GM11168 (cell line): ENCODE results near the gene RBFOX2.

Experiments
- in situ Hi-C: fragments of 300-500 bp; cut with MboI; formaldehyde crosslinking; loops from one replicate; pipeline ENCODE4 v1.12.0; 2022; ENCODE audit warnings: low sequenced_read_pairs; ENCODE audit not compliant: unreplicated experiment

Gene RBFOX2

DNA sequence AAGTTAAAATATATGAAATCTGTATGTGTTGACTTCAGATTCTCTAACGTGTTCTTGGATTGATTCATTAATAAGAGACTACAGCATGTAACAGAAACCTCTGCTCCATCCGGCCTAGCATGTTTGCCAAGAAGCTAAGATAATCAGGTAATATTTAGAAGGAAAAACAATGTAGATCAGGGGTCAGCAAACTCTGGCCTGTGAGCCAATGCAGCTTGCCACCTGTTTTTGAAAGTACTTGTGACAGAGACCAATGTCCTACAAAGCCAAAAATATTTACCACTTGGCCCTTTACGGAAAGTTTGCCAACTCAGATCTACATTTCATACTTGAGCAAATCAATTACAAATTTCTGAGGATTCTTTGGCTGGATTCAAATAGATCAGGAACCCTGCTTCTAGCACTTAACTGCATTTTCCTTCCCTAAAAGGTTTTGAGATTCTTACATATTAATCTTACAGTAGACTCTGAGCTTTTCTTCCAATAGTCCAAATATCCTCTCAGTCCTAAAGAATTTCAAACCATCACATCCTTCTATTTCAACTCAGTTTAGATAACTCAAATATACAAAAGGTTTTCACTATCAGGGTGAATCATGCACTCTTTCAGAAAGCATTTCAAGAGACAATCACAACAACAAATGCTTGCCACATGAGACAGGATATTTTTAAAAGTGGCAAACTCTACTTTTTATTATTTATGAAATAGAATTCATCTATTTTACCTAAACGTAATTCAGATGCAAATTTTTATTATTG is 281.5 kb downstream of the RBFOX2 start:
- in situ Hi-C loops, result no loop called here

DNA sequence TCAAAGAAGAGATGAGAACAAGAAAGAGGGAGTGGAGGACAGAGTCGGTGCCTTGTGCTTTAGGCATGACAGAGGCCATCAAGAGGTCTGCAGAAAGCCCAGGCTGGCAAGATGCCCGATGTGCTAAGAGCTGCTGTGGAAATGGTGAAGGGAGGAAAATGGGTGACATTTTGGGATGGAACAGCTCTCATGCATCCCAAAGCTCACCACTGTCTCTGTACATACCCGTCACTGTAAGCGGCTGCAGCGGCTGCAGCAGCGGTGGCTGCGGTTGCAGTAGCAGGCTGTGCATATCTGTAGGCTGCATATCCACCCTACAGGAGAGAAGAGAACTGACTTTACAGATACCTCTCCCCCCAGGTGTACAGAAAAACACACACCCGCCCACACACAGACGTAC is 282.4 kb downstream of the RBFOX2 start:
- in situ Hi-C loops, result no loop called here

DNA sequence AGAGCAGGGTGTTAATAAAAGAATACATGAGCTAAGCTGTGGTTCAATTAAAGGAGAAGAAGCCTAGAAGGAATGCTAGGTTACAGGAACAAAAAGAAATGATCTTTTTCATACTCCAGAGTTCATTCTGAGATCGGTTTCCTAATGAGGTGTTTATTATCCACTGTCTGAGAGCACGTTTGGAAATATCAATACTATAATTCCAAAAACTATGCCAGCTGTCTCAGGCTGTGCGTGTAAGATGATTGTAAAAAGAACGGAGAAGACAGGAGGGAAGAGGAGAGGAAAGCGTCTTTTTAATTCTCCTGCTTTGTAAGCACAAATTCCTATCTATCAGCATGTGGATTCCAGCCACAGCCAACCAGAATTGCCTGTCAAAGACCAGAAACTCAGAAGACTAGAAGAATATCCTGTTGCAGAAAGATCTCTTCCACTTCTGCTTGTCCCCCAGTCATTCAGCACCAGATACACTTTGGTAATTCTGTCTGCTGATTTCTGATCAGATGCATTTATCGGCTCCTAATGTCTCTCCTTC is 285.2 kb downstream of the RBFOX2 start:
- in situ Hi-C loops, result no loop called here

DNA sequence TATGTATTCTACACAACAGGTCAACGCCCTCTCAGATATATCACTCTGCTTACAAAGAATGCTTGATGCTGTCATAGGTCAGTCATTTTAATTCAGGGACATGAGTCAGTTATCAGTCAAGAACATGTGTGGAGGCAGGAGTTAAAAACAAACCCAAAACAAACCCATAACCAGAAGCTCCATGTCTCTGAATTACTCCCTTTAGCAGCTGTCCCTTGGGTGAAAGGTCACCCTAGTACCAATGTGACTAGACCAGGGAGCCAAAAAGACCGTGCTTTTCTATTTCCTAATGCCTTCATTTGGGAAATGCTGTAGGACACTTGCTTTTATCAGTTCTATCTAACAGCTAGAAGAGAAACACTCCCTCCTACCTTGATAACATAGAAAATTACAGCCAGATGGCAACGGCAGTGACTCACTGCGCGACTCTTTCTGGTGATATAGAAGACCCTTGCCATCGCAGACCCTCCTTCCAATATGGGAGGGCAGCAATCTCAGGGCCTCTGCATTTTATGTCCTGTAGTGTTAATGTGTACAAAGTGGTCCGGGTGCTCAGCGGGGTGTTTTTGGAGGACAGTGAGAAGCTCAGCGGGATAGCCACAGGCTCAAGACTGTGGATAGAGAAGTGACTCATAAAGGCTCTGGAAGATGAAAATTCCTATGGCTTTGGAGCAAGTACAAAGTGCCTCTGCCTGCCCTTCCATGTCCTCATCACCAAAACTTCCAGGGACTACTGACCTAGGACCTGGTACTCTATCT is 286.1 kb downstream of the RBFOX2 start:
- in situ Hi-C loops, result no loop called here

DNA sequence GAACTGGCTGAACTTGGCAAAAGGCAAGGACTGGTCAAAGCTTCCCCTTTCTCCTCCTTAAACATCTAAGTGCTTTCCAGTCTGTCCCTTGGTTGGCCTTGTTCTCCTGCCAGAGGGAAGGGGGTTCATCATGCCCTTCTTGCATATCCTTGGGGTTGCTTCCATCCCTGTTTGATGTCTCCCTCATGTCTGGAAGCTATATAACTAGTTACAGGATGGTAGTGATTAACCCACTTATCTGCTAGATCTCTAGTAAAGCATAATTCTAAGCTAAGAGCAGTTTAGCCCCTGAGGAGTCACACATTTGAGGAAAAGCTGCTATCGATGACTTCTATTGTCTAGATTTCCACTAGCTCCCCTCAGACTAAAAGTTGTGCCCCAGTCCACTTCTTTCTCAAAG is 288.0 kb downstream of the RBFOX2 start:
- in situ Hi-C loops, result no loop called here

DNA sequence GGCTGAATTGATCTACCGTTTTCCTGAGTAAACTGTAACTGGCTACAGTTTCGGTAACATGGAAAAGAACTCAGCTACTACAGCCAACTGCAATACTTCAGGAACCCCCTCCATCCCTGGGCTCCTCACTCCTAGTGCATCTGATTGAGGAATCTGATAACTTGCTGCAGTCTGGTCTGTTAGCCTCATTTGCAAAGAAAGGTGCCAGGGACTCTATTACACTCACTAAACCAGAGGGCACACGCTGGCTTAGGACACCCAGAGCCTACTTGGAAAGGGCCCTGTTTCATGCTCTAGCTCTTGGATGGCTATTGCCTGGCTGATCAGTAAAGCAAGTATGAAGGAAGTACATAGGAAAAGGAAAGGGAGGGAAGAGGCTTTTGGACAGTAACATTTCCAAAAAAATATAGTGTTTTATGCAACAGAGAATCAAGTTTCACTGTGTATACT is 288.7 kb downstream of the RBFOX2 start:
- in situ Hi-C loops, result loop anchor here (10.0 kb wide), 1 partner anchor 185 kb away; no protein-coding TSS in a partner anchor

DNA sequence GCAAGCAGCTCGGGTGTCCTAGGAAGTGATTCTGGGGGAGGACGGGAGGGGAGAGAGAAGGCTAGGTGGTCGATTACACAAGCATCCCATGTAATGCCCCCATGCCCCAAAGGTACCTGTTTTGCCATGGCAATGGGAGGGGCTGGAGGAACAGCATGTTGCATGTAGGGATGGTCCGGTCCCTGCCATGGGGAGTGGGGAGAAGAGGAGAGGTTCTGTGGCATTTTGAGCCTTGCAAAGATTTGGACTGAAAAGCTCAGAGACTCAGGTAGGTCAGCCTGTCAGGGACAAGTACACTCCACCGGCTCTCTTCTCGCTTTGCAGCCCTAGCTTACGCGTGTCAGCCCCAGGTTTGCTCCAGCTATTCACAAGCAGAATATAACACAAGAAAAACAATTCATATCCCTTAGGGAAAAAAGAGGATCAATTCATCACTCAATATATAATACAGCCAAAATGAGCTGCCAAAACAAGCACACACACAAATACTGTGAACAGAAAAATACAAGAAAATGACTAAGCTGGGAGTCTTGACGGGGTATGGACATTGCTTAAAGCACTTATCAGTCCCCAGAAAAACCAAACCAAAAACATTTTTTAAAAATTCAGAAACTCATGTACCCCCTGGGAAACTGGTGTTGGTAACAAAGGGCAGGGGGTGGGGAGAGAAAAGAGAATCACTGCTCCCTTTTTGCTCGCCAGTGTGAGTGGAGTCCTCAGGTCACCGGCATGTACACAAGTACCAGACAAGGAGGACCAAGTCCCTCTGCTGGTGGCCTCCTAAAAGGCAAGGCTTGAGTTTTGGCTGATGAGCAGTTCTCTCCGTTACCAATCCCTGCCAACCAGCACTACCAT is 289.3 kb downstream of the RBFOX2 start:
- in situ Hi-C loops, result loop anchor here (10.0 kb wide), 1 partner anchor 185 kb away; no protein-coding TSS in a partner anchor

DNA sequence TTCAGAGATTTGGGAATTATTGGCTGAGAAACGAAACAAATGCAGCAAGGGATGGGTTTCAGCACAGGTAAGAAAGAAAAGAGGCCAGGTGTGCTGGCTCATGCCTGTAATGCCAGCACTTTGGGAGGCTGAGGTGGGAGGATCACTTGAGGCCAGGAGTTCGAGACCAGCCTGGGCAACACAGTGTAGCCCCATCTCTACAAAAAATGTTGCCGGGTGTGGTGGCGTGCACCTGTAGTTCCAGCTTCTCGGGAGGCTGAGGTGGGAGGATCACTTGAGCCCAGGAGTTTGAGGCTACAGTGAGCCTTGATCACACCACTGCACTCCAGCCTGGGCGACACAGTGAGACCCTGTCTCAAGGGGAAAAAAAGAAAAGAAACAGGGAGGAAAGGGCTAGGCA is 290.7 kb downstream of the RBFOX2 start:
- in situ Hi-C loops, result loop anchor here (10.0 kb wide), 1 partner anchor 187 kb away; no protein-coding TSS in a partner anchor

DNA sequence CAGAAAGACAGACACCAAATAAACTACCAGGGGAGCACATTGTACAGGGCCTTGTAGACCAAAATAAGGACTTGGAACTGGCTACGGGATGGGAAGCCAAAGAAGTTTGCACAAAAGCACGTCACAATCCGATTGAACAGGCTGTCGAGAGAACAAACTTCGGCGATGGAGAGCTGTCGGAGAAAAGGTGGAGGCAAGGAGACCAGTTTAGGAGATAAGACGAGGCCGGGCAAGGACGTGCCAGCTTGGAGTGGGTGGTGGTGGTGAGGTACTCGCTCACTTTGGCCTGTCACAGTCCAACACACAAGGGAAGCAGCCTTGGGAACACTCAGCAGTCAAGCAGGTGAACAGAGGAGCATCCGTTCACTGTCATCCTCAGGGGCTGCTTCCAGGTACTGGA is 291.9 kb downstream of the RBFOX2 start:
- in situ Hi-C loops, result loop anchor here (10.0 kb wide), 1 partner anchor 188 kb away; no protein-coding TSS in a partner anchor

DNA sequence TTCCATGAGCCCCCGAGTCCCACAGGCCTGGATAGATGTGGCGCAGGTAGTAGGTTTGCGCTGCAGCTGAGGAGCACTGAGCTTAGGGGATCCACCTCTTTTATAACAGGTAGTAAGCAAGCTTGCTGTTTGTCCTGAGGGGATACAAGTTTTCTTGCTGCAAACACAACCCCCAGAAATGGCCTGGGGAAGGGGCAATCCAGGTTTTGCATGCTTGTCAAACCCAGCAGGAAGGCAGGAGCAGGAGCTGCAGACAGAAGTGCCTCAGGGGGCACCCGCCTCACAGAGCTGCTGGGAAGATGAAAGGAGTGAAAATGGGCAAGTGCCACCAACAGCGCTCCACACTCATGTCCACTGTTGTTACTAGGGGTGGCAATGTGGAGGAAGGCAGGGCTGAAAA is 292.5 kb downstream of the RBFOX2 start:
- in situ Hi-C loops, result loop anchor here (10.0 kb wide), 1 partner anchor 189 kb away; no protein-coding TSS in a partner anchor

DNA sequence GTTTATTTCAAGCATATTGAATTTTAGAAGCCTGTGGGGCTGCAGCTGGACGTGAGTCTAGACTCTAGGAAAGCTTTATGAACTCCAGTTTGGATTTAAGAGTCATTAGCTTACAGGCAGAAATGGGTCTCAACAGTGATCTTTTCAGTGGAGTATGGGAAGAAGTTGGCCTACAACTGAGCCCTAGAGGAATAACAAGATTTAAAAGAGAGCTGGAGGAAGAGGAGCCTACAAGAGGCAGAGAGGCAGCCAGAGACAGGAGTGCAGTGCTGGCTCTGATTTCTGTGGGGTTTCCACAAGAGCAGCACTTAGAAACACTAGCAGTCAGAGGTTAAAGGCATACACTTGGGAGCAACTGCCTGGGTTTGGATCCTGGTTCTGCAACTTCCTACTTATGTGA is 293.1 kb downstream of the RBFOX2 start:
- in situ Hi-C loops, result loop anchor here (10.0 kb wide), 1 partner anchor 189 kb away; no protein-coding TSS in a partner anchor

DNA sequence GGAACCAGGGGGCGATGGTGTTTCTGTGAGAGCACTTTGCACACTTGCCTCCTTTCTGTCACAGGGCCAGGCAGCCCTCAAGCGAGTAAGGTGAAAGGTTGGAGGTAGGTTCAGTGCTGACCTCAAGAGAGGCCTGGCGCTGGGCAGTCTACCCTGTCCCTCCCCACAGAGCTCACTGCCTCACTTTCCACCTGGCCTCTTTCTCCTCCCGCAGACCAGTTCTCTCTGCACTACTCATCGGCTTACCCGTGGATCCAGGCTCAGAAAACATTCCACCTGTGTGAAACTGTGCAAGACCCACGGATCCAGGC is 294.2 kb downstream of the RBFOX2 start:
- in situ Hi-C loops, result loop anchor here (10.0 kb wide), 1 partner anchor 190 kb away; no protein-coding TSS in a partner anchor

DNA sequence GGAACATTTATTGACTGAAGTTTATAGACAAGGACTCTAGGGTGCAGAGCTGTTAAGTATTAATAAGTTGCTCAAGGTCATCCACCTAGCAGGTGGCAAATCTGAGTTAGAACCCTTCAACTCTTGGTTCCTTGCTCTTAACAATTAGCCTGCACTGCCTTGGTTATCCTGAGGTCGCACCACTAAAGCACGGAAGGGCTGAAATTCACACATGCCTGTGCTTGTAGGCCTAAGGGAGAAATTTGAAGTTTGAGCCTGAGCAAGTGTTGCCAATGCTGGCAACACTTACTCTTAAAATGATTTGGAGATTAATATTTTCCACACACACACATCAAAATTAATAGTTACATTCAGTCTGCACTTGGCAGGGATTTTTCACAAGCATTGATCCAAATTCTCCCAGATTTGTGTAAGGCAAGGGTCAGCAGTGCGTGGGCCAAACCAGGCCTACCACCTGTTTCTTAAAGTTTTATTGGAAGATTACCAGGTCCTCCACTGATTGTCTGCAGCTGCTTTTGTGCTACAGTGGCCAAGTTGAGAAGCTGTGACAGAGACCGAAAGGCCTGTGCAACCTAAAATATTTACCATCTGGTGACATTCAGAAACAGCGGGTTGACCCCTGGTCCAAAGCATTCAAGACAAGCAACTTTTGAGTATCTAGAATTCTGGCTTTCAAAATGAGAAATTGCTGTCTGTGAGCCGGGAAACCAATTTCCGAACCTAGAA is 294.7 kb downstream of the RBFOX2 start:
- in situ Hi-C loops, result loop anchor here (10.0 kb wide), 1 partner anchor 191 kb away; no protein-coding TSS in a partner anchor

DNA sequence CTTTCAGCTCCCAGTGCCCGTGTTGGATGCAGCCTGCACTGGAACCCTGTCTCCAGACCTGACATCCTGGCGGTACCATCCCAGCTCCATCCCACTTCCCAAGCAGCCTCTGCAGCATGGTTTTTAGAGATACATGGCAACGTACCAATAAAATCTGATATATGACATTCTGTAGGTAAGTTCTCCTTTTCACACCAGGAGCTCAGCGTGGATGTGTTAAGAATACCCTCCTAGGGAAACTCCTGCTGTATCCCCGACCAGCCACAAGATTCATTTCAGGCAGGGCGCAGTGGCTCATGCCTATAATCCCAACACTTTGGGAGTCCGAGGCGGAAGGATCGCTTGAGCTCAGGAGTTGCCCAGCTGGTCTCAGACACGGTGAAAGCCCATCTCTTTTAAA is 295.6 kb downstream of the RBFOX2 start:
- in situ Hi-C loops, result loop anchor here (10.0 kb wide), 1 partner anchor 192 kb away; no protein-coding TSS in a partner anchor

DNA sequence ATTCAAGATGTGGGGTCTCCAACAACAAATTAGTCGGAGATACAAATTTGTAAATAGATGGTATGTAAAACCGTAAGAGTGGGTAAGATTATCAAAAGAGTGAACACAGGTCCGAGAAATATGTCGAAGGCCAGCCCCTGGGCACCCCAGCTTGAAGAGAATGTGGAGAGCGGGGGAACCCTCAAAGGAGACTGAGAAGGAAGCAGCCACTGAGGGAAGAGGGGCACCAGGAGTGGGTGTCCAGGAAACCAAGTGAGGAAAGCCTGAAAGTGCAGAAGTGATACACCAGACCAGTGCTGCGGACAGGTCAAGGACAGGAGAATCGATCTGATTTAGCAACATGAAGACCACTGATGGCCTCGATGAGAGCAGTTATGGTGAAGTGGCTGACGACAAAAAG is 296.5 kb downstream of the RBFOX2 start:
- in situ Hi-C loops, result loop anchor here (10.0 kb wide), 1 partner anchor 193 kb away; no protein-coding TSS in a partner anchor

DNA sequence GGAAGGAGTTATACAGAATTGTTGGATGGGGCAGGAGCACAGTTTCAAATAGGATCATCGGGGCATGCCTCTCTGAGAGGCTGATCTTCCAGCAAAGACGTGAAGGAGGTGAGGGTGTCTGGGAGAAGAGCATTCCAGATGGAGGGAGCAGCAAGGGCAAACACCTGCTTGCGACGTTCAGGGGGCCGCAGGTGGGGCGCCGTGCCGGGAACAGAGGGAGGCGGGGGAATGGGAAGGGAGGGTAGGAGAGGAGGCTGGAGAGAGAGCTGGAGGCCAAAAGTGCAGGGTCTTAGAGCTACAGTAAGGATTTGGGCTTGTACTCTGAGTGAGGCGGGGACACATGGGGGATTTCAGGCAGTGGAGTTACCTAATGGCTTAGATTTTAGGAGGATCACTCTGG is 297.3 kb downstream of the RBFOX2 start:
- in situ Hi-C loops, result loop anchor here (10.0 kb wide), 1 partner anchor 193 kb away; no protein-coding TSS in a partner anchor

DNA sequence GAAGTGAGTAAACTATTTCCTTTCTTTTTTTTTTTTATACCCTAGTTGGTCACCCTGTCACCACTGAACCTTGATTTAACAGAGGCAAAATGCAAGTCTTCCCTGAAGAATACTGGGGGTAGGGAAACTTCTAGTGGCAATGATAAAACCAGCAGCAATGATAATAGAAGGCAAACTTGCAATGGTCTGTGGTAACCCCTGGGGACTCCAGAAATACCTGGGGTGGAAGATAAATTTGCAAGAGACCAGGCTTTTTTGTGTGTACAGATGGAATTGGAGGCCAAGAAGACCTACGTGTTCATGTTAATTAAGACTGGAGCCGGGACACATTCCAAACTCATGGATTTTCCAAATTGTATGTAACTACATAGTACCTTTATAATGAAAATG is 299.3 kb downstream of the RBFOX2 start:
- in situ Hi-C loops, result no loop called here

DNA sequence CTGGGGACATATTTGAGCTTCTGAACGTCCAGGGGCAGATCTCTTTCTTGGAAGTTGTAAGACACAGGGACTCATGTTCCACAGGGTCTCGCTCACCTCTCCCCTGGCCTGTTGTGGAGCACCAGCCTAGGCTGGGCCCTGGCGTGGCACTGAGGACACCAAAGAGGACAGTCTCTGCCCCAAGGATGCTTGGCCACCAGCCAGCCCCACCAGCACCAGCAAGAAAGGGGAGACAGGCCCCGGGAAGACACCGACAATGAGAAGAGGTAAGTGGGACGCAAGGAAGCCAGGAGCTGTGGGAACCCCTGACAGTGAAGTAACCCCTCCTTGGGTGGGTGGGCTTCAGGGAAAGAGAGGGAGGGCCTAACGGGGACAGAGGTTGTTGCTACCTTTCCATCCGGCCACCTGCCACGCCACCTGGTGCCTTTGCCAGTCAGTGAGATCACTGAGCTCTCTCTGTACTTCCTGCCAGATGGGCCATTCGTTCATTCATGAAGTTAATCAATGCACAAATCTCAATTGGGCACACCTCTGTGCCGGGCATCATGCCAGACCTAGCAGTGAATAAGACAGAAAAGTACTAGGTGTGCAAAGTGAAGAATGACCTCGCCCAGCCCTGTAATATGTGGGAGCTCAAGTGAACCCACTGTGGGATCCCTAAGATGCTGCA is 299.9 kb downstream of the RBFOX2 start:
- in situ Hi-C loops, result no loop called here

DNA sequence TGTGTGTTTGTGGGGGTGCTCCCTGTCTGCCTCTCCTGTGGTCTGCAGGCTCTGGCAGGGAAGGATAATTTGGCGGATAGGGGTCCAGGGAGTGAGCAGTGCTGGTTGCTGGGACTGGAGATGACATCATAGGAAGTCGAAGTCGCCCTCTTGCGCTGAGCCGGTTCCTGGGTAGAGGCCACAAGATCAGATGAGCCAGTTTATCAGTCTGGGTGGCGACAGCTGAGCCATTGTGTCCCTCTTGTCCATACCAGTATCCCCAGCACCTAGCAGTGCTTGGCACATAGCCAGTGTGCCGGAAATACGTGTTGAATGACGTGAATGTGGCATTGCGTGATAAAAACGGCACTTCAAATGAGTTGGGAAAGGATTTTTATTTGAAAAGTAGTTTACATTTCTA is 301.2 kb downstream of the RBFOX2 start:
- in situ Hi-C loops, result no loop called here
